ENCODE data around the gene AGAP1.

The AGAP1 gene

DNA sequence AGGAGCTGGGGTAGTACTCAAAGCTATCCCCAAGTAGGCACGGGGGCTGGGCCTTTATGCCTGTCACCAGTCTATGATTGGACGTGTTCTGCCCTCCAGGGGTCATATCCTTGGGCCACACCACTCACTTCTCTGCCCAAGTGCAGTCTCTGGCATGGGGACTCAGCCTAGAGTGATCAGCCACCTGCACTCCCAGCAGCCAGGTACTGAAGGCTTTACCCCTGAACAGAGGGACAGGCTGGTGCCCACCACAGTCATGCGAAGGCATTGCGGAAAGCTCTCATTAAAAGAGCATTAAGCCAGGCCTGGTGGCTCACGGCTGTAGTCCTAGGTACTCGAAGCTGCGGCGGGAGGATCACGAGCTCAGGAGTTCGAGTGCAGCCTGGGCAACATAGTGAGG, 199.4 kb downstream of the AGAP1 start:
- no peak for FAIRE-seq
- TF ChIP-seq TAF1 (IDR thresholded peaks at IDR 0.05; ENCODE audit: borderline replicate concordance, low read depth, low read length) (no peak), POLR2AphosphoS5 (IDR thresholded peaks at IDR 0.05; ENCODE audit: low read depth, low read length) (no peak)
- DNase-seq (ENCODE audit: insufficient read length): no peak

DNA sequence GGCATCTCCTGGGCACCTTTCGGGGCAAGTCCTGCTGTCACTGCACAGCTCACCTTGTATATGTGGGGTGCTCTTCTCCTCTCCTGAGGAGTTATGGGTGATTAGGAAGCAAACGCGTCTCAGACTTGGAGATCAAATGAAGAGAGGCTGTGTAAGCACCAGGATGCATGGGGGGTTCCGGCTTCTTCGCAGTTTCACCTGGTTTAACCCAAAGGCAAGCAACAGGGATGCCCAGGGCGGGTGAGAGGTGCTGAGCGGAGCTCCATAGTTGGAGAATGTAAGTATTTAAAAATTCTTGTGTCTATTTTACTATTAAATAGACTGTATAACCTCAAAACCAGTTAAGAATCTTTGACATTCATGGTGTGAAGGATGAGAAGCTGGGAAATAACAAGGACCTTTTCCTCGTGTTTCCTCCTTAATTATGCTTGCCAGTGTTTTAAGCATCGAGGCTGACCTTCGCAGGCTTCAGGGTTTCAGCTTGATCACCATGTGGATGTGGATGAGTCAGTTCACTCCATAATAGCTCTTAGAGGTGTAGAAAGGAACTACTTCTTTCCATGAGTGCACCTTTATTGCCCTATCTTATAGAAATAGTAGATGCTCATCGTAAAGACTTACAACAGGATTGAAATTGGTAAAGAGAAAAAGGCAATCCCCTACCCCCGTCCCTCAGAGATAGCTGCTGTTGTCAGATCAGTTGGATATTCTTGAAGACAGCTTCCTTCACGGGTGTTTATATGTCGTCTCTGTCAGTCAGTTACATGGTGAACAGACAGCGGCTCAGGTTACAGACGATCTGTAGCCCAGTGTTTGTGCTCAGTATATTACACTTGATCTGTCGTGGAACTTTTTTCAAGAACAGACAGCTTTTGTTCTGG, 201.1 kb downstream of the AGAP1 start:
- FAIRE-seq: no peak
- DNase-seq (ENCODE audit: insufficient read length): no peak
- TF ChIP-seq POLR2A (IDR thresholded peaks at IDR 0.05; ENCODE audit: low read depth, low read length): no peak
- no peak for TF ChIP-seq POLR2AphosphoS5 (IDR thresholded peaks at IDR 0.05; ENCODE audit: low read depth, low read length)
- TF ChIP-seq TAF1 (IDR thresholded peaks at IDR 0.05; ENCODE audit: borderline replicate concordance, low read depth, low read length): no peak

DNA sequence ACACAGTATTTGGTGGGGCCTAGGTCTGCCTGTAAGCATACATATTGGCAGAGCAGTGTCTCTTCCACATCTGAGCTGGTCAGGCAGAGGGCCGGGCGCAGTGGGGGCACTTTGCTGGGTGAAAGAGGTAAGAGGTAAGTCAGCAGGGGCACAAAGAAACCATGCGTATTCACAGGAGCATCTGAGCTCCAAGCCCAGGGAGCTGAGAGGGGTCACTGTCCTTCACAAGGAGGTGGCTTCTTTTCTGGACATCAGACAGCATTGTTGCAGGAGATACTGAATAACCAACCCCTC, 201.7 kb downstream of the AGAP1 start:
- FAIRE-seq: no peak
- TF ChIP-seq TAF1 (IDR thresholded peaks at IDR 0.05; ENCODE audit: borderline replicate concordance, low read depth, low read length) (no peak), POLR2AphosphoS5 (IDR thresholded peaks at IDR 0.05; ENCODE audit: low read depth, low read length) (no peak), POLR2A (IDR thresholded peaks at IDR 0.05; ENCODE audit: low read depth, low read length) (no peak)
- no peak for DNase-seq (ENCODE audit: insufficient read length)

DNA sequence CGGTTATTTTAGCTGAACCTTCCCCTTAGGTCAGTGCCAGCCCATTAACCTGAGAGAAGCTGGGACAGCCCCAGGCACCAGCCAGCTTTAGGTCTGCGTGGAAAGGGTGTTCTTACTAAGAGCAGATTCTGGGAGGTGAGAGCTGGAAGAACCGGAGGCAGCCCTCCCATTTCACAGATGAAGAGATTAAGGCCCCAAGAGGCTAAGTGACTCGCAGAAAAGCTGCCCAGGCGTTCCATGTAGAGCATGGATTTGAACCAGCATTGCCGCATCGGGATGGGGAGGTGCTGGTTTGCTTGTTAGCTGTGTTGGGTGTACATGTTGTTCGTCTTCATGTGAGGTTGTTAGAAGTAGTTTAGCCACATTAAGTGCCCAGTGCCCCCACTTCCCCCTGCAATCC, 203.2 kb downstream of the AGAP1 start:
- DNase-seq (ENCODE audit: insufficient read length) (no peak), FAIRE-seq (no peak)
- TF ChIP-seq POLR2A (IDR thresholded peaks at IDR 0.05; ENCODE audit: low read depth, low read length) (no peak), POLR2AphosphoS5 (IDR thresholded peaks at IDR 0.05; ENCODE audit: low read depth, low read length) (no peak), TAF1 (IDR thresholded peaks at IDR 0.05; ENCODE audit: borderline replicate concordance, low read depth, low read length) (no peak)

DNA sequence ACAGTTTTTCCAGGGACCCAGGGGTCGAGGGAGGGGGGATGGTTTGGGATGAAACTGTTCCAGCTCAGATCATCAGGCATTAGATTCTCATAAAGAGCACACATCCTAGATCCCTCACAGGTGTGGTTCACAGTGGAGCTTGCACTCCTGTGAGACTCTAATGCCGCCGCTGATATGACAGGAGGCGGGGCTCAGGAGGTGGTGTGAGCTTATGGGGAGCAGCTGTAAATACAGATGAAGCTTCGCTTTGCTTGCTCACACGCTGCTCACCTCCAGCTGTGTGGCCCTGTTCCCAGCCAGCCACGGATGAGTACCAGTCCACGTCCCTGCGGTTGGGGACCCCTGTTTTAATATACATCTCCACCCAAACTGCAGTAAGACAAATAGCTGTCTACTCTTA, 204.2 kb downstream of the AGAP1 start:
- TF ChIP-seq POLR2A (IDR thresholded peaks at IDR 0.05; ENCODE audit: low read depth, low read length) (no peak), POLR2AphosphoS5 (IDR thresholded peaks at IDR 0.05; ENCODE audit: low read depth, low read length) (no peak), TAF1 (IDR thresholded peaks at IDR 0.05; ENCODE audit: borderline replicate concordance, low read depth, low read length) (no peak)
- no peak for DNase-seq (ENCODE audit: insufficient read length)
- FAIRE-seq: no peak

DNA sequence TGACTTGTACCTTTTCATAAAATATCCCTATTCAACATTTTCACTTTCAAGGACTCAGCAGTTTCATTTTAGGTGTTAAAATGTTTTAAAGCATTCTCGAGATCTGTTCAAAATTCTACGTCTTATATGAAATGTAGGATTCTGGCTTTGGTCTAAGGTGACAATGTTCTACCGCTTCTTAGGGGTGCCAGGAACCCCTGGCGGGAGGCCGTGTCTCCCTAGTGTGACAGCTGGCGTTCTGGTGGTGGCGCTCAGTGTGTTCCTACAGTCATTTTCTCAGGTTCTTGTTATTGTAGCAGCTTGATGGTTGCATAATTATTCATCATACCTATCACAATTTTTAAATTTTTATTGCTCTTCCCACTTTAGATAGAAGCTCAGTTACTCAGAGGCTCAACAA, 204.6 kb downstream of the AGAP1 start:
- no peak for TF ChIP-seq POLR2AphosphoS5 (IDR thresholded peaks at IDR 0.05; ENCODE audit: low read depth, low read length)
- TF ChIP-seq POLR2A (IDR thresholded peaks at IDR 0.05; ENCODE audit: low read depth, low read length): no peak
- TF ChIP-seq TAF1 (IDR thresholded peaks at IDR 0.05; ENCODE audit: borderline replicate concordance, low read depth, low read length): no peak
- no peak for FAIRE-seq
- no peak for DNase-seq (ENCODE audit: insufficient read length)

DNA sequence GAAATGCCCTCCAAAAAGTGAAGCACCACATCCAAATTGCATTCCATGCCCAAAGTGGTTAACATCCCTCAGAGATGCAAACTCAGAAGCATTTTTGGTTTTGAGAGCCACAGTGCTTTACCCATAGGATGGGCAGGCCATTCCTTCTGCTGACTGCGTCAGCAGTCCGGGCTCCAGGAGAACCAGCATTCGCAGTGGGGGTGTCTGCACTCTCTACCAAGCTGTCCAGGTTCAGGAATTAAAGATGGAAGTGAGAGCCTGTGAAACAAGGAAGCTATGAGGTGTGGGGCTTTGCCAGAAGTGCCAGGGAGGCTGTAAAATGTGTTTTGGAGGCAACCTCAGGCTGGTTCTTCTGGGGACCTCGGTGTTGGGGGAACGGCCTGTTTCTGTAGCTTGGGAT, 205.7 kb downstream of the AGAP1 start:
- no peak for DNase-seq (ENCODE audit: insufficient read length)
- TF ChIP-seq POLR2AphosphoS5 (IDR thresholded peaks at IDR 0.05; ENCODE audit: low read depth, low read length) (no peak), POLR2A (IDR thresholded peaks at IDR 0.05; ENCODE audit: low read depth, low read length) (no peak), TAF1 (IDR thresholded peaks at IDR 0.05; ENCODE audit: borderline replicate concordance, low read depth, low read length) (no peak)
- no peak for FAIRE-seq

DNA sequence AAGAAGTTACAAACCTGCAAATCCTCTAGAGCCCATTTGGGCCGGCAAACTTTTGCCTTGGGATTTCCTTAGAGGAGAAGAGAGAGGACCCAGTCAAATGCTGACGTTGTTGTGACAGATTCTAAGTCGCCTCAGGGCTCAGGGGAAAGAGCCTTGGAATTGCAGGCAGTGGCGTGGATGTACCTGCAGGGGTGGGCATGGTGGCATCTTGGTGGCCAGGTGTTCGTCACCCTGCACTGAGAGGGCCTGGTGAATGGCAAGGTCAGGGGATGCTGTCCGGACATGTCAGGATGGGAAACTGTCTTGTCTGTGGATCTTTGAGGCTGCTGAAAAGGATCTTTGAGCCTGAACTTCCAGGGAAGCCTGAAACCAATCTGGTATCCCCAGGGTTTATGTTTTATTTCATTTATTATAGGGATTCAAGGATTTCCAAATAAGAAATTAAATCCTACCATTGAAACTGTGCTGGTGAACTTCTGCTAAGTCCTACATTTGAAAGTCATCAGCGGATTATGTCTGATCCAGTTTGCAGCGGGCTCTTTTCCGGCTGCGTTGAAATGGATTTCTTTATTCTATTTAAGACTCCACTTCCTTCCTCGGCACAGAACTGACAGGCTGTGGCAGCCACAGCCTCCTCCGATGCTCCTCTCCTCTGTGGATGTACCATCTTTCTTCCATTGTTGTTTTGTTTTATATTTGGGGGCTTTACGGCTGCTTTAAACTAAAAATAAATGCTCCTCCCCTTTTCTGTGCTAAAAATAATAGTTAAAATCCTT, 207.6 kb downstream of the AGAP1 start:
- FAIRE-seq (no peak), DNase-seq (ENCODE audit: insufficient read length) (no peak)
- no peak for TF ChIP-seq TAF1 (IDR thresholded peaks at IDR 0.05; ENCODE audit: borderline replicate concordance, low read depth, low read length)
- TF ChIP-seq POLR2A (IDR thresholded peaks at IDR 0.05; ENCODE audit: low read depth, low read length): no peak
- TF ChIP-seq POLR2AphosphoS5 (IDR thresholded peaks at IDR 0.05; ENCODE audit: low read depth, low read length): no peak

DNA sequence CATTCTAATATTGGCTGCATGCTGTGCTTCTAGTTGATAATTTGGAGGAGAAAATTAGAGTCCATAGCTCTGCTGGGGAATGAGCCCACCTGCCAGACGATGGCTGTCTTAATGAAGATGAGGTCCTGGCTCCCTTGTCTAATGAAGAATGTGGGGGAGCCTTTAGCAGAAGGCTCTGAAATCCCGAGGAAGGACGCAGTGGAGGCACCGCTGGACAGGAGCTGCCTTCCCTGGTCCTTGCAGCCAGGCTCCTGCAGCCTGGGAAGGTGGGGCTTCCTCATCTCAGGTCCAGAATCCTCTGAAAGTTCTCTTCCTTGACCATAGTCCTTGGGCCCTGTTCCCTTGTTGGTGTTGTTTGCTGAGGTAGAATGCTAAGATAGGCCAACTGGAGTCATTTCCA, 208.3 kb downstream of the AGAP1 start:
- no peak for DNase-seq (ENCODE audit: insufficient read length)
- FAIRE-seq: no peak
- no peak for TF ChIP-seq POLR2AphosphoS5 (IDR thresholded peaks at IDR 0.05; ENCODE audit: low read depth, low read length)
- no peak for TF ChIP-seq POLR2A (IDR thresholded peaks at IDR 0.05; ENCODE audit: low read depth, low read length)
- TF ChIP-seq TAF1 (IDR thresholded peaks at IDR 0.05; ENCODE audit: borderline replicate concordance, low read depth, low read length): no peak

DNA sequence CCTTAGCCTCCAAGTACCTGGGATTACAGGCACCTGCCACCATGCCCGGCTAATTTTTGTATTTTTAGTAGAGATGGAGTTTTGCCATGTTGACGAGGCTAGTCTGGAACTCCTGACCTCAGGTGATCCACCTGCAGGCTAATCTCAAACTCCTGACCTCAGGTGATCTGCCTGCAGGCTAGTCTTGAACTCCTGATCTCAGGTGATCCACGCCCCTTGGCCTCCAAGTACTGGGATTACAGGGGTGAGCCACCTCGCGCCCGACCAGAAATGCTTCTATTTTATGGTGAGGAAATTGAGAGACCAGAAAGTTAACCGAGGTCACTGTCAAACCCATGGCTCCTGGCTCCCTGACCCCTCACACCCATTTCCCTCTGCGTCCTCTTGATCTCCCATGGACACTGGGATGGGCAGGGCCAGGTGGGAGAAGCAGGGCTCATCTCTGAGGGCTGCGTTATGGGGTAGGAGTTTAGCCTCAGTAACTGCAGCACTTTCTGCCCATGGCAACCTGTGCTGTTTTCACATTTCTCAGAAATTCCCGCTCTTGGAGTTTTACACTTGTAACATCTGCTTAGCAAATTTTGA, 210.0 kb downstream of the AGAP1 start:
- no peak for DNase-seq (ENCODE audit: insufficient read length)
- no peak for FAIRE-seq

DNA sequence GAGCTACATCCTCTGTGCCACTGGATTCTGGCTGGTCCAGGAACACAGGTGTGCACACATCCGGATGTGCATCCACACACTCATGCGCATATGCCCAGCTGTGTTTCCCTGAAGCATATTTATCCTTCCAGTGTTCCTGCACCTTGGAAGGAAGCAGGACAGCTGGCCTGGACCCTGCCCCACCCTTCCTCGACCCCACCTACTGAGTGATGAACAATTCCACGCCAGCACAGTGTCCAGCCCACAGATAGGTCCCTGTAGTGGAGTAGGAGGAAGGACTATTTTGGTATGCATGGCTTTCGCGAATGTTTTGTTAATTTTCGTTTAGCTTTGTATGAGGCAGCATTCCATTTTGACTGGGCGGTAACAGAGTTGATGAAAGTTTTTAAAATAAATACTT, 211.5 kb downstream of the AGAP1 start:
- FAIRE-seq (no peak), DNase-seq (ENCODE audit: insufficient read length) (no peak)
- TF ChIP-seq TAF1 (IDR thresholded peaks at IDR 0.05; ENCODE audit: borderline replicate concordance, low read depth, low read length) (no peak), POLR2AphosphoS5 (IDR thresholded peaks at IDR 0.05; ENCODE audit: low read depth, low read length) (no peak), POLR2A (IDR thresholded peaks at IDR 0.05; ENCODE audit: low read depth, low read length) (no peak)

More for the DNA sequence above, 210.0 kb downstream of the AGAP1 start:
- no peak for TF ChIP-seq POLR2AphosphoS5 (IDR thresholded peaks at IDR 0.05; ENCODE audit: low read depth, low read length)
- no peak for TF ChIP-seq POLR2A (IDR thresholded peaks at IDR 0.05; ENCODE audit: low read depth, low read length)
- TF ChIP-seq TAF1 (IDR thresholded peaks at IDR 0.05; ENCODE audit: borderline replicate concordance, low read depth, low read length): no peak

Measured in GM12892 (cell line).